Right lobe of liver (tissue), 4 donors: ENCODE results near the gene COL24A1.

ENCODE experiments used
- CTCF ChIP-seq, 4 donors: fragments of 200-600 bp in 3 of 4; fragments of 450-650 bp in 1 of 4; IDR thresholded peaks; one replicate each; pipeline versions ENCODE4 v1.5.1 to v1.8.0; 2016 to 2022; ENCODE audit warnings: antibody characterized with exemption in 4 of 4, mild to moderate bottlenecking in 2 of 4
- POLR2A ChIP-seq: fragments of 450-650 bp; IDR thresholded peaks from one replicate; pipeline ENCODE4 v1.6.1; 2017; ENCODE audit warnings: antibody characterized with exemption, mild to moderate bottlenecking
- donor health status: DM: no; HTN: no; CAD: no.
- donor health status: DM: no; HTN: no; CAD: no.
- donor health status: DM: no; HTN: yes; CAD: no.

GRCh38 chr1:85743814-85744213 lies 412.8 kb downstream of the COL24A1 start:
- TF ChIP-seq CTCF (IDR thresholded peaks at IDR 0.05) (no peak), POLR2A (no peak)
